T-helper 2 cell treated with Interferon-gamma antibody and Interleukin-4, amounts not matched to agents 100 ng/mL and 5 ng/mL, for 36 hours (primary cell): ENCODE measurements around the gene CCL13. TPM values are rescaled to one million over a fixed set of nuclear protein-coding genes. Genes with fewer than 3 reads are reported as not detected.
"Not testable (repeated sequence)": the region's sequence is repeated elsewhere in the genome, so short reads cannot be mapped to it uniquely, and the experiment has no call there.

ENCODE experiments used
- intact Hi-C: fragments of 100-400 bp; cut with micrococcal nuclease; formaldehyde crosslinking; loops from one replicate; pipeline ENCODE4 v1.15.1; 2023
- total RNA-seq: library from RNA; stranded (reverse); gene quantifications from 2 replicates; pipeline ENCODE4 v1.2.3, GENCODE V29; 2022

The CCL13 gene
- total RNA-seq: not detected in 2 replicates

DNA sequence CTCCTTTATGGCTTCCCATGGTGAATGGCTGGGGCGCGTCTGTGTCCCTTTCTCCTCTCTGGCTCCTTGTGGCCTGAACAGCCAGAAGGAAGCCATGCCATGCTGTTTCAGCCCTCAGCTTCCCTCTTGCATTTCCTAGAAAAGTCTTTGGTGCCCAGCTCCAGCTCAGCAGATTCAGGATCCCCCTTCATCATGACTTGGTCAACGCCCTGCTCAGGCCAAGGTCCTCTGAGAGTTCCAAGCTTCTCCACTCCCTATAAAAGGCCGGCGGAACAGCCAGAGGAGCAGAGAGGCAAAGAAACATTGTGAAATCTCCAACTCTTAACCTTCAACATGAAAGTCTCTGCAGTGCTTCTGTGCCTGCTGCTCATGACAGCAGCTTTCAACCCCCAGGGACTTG, at the start of gene CCL13:
Gene CCL13, plus strand, starts transcription at position 287 of the 400 bp plus-strand sequence. Its CDS starts 47 bp downstream, at position 334.
- intact Hi-C loops: no loop called here

GRCh38 chr17:34307110-34307509, 49.2 kb upstream of the CCL13 start:
- intact Hi-C loops: no loop called here

GRCh38 chr17:34308371-34308770, 47.9 kb upstream of the CCL13 start:
- intact Hi-C loops: no loop called here

DNA sequence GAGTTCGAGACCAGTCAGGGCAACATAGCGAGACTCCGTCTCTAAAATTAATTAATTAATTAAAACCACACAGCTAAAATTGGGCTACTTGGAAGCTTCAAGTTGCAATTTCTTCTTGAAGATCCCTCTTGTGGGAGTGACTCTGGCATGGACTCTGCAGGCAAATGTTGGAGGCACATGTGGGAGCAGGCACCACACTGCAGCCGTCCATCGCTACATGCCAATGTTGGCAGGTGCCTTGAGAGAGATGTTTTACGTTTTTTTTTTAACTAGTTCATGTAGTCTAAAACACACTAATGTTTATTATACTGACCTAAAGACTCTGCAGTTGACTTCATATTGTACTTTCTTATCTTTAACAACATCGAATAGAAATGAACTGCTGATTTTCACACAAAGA, 45.0 kb upstream of the CCL13 start:
- intact Hi-C loops: no loop called here

DNA sequence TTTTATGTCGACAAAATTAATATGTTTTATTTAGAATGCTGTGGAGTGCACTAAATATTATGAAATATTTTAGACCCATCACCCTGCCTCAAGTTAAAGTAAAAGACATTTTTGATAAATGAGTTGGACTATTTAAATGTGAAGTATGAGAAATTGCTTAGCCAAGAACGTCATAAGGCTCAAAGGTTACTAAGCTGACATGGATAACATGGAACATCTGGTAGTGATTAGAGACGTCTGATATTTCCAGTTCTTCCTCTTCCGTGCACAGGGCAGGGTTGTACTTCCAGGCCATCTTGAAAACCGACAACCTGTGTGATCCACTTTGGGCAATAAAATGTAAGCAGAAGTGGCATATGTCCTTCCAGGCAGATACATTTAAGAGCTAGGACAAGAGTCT, 44.2 kb upstream of the CCL13 start:
- intact Hi-C loops: no loop called here

DNA sequence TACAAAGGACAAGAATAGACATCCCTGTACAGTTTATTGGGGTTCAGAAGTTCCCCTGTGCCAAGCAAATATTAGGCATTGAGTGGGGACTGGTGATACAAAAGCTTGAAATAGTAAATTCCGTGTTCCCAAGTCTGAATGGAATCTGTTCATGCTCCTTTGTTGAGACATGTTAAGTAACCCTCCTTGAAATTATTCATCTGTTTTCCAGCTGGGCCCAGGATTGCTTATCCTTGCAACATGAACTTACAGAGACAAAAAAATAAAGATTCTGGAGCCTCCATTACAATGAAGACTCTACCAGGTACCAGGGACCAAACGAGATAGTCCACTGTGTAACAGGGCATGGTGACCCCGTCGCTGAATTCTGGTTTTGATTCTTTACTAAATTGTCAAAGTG, 43.1 kb upstream of the CCL13 start:
- intact Hi-C loops: no loop called here

DNA sequence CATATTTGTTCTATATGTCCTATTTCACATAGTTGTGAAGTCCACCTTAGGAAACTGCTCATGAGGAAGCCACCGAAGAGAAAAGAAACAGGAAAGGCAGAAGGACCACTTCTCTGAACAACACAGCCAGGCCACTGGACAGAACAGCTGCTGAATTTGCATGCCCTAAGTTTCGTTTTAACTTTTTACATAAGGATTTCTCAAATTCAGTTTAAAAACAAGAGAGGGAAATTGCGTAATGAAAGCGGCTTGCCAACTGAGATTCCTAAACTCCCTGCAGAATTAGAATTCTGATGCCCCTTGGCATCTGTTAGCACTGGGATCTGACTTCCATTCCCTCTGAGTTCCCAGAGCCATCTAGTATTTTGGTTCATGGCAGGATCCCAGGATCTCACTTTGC, 42.0 kb upstream of the CCL13 start:
- intact Hi-C loops: no loop called here

DNA sequence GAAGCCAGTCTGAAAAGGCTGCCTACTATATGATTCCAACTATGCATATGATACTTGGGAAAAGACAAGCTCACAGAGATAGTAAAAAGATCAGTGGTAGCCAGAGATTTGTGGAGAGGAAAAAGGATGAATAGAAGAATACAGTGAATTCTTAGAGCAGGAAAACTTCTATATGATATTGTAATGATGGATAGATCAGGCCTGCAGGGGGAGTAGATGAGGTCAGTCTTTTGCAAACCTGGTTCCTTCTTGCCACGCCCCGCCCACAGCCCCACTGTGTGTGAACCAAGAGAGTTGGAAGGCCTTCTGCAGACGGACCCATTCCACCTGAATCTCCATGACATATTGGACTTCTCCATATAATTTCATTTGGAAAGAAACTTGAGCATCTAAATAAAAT, 37.8 kb upstream of the CCL13 start:
- intact Hi-C loops: no loop called here

DNA sequence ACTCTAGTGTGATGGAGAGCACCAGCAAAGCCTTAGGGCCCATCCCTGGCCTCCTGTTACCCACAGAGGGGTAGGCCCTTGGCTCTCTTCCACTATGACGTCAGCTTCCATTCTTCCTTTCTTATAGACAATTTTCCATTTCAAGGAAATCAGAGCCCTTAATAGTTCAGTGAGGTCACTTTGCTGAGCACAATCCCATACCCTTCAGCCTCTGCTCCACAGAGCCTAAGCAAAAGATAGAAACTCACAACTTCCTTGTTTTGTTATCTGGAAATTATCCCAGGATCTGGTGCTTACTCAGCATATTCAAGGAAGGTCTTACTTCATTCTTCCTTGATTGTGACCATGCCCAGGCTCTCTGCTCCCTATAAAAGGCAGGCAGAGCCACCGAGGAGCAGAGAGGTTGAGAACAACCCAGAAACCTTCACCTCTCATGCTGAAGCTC, 37.2 kb upstream of the CCL13 start, which contains the start of gene CCL8:
Gene CCL8, plus strand, starts transcription at position 397 of the 445 bp plus-strand sequence. CDS start 67 bp downstream, outside the sequence.
- intact Hi-C loops: no loop called here

GRCh38 chr17:34321964-34322363, 34.3 kb upstream of the CCL13 start:
- intact Hi-C loops: no loop called here

DNA sequence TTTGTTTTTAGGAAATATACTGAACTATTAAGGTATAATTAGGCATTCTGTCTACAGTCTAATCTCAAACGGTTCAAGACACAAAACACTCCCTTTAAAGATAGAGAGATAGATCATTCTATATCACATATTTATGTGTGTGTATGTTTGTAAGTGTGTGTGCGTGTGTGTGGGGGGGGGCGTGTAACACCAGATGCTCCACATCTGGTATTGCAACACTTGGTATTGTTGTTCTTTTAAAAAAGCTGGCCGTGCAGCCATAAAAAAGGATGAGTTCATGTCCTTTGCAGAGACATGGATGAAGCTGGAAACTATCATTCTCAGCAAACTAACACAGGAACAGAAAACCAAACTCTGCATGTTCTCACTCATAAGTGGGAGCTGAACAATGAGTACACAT, 28.7 kb upstream of the CCL13 start:
- intact Hi-C loops: not testable (repeated sequence)

DNA sequence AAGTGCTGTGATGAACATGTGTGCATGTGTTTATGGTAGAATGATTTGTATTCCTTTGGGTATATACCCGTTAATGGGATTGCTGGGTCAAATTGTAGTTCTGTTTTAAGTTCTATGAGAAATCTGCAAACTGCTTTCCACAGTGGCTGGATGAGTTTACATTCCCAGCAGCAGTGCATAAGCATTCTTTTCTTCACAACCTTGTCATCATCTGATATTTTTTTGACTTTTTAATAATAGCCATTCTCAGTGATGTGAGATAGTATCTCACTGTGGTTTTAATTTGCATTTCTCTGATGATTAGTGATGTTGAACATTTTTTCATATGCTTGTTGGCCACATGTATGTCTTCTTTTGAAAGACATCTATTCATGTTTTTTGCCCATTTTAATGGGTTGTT, 18.6 kb upstream of the CCL13 start:
- intact Hi-C loops: no loop called here

DNA sequence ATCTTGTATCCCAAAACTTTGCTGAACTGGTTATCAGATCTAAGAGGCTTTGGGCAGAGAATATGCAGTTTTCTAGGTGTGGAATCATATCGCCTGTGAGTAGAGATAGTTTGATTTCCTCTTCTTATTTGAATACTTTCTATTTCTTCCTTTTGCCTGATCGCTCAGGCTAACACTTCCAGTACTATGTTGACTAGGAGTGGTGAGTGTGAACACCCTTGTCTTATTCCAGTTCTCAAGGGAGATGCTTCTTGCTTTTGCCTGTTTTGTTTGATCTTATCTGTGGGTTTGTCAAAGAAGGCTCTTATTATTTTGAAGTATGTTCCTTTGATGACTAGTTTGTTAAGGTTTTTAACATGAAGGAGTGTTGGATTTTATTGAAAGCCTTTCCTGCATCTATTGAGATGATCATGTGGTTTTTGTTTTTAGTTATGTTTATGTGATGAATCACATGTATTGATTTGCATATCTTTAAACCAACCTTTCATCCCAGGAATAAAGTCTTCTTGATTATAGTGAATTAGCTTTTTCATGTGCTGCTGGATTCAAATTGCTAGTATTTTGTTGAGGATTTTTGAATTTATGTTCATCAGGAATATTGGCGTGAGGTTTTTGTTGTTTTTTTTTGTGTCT, 17.0 kb upstream of the CCL13 start:
- intact Hi-C loops: no loop called here

DNA sequence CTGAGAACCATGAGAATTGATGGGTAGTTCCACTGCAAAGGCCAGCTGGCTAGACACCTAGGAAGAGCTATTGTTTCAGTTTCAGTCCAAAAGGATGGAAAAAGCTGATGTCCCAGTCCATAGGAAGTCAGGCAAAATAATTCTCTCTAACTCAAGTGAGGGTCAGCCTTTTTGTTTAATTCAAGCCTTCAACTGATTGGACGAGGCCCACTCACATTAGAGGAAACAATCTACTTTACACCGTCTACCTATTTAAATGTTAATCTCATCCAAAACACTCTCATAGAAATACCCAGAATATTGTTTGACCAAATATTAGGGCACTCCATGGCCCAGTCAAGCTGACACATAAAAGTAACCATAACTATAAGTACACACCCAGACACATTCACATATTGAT, 14.4 kb upstream of the CCL13 start:
- intact Hi-C loops: no loop called here

DNA sequence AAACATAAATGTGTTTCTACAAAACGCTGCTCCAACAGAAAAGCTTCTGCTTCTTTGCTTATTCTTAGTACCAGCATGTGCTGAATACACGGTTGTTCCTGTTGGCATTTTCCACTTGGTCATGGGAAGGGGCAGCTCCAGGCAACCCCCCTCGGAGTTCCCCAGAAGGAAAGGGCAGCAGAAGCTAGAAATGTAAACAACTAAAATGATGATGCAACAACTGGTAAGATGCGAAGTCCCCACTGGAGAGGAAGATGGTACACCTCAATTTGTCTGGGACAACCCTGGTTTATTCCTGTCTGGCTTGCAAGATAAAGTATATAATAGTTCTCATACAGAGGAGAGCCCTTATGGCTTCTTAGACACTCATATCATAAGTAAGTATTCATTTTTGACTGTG, 9.2 kb upstream of the CCL13 start:
- intact Hi-C loops: no loop called here

DNA sequence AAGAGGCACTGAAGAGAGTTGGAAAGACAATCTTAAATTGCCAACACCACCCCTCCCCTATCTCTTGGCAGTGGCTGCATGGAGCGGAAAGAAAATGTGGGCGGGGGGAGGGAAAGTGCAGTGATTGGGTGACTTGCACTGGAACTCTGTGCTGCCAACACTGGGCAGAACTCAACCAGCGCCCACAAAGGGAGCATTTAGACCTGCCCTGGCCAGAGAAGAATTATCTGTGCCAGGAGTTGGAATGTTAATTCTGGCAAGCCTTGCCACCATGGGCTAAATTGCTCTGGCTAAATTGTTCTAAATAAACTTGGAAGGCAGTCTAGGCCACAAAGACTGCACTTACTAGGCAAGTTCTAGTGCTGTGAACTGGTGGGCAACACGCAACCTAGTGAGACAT, 6.5 kb upstream of the CCL13 start:
- intact Hi-C loops: no loop called here

DNA sequence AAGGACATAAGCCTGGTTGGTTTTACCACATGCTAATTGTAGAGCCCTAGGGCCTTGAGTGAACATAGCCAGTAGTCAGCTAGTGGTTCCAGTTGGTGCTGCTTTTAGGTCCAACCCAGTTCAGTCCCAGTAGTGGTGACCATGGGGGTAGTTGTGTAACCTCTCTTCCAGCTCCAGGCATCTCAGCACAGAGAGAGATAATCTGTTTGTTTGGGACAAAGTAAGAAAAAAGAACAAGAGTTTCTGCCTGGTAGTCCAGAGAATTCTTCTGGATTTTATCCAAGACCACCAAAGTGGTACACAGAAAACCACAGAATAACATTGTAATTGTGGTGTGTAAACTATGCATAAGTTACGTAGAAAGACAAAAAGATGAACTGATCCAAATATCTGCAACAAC, 5.2 kb upstream of the CCL13 start:
- intact Hi-C loops: no loop called here

- intact Hi-C loops: no loop called here
Observed at GRCh38 chr17:34352191-34352590, 4.1 kb upstream of the CCL13 start.

- intact Hi-C loops: no loop called here
Observed at GRCh38 chr17:34354637-34355036, 1.6 kb upstream of the CCL13 start.

- intact Hi-C loops: no loop called here
Observed at GRCh38 chr17:34357398-34357797, 1.1 kb downstream of the CCL13 start.

- intact Hi-C loops: no loop called here
Observed at GRCh38 chr17:34358631-34359030, 2.4 kb downstream of the CCL13 start.

GRCh38 chr17:34360601-34361270, 4.5 kb downstream of the CCL13 start:
- intact Hi-C loops: loop anchor here (1.0 kb wide), 3 partner anchors 18 to 189 kb away; no protein-coding TSS in a partner anchor

GRCh38 chr17:34361478-34362061, 5.3 kb downstream of the CCL13 start:
- intact Hi-C loops: loop anchor here (1.0 kb wide), 3 partner anchors 17 to 190 kb away; no protein-coding TSS in a partner anchor
